Mammary epithelial cell (primary cell): ENCODE data around the gene UNCX.

Source experiments
- EZH2 ChIP-seq: IDR thresholded peaks from 2 replicates; pipeline ENCODE4 v1.6.1; 2012; ENCODE audit warnings: low read length, inconsistent platforms, borderline replicate concordance
- TF ChIP-seq, protein P1 (sequence below), 2 donors: IDR thresholded peaks in 1 of 2; conservative IDR thresholded peaks in 1 of 2; 2 replicates each; pipeline ENCODE4 v1.5.1; 2011 to 2012; ENCODE audit warnings: inconsistent platforms in 2 of 2, low read length in 2 of 2, mild to moderate bottlenecking in 2 of 2, control low read depth in 1 of 2, low read depth in 1 of 2; ENCODE audit not compliant: insufficient read depth in 1 of 2; ENCODE audit errors: extremely low read depth in 1 of 2

DNA sequence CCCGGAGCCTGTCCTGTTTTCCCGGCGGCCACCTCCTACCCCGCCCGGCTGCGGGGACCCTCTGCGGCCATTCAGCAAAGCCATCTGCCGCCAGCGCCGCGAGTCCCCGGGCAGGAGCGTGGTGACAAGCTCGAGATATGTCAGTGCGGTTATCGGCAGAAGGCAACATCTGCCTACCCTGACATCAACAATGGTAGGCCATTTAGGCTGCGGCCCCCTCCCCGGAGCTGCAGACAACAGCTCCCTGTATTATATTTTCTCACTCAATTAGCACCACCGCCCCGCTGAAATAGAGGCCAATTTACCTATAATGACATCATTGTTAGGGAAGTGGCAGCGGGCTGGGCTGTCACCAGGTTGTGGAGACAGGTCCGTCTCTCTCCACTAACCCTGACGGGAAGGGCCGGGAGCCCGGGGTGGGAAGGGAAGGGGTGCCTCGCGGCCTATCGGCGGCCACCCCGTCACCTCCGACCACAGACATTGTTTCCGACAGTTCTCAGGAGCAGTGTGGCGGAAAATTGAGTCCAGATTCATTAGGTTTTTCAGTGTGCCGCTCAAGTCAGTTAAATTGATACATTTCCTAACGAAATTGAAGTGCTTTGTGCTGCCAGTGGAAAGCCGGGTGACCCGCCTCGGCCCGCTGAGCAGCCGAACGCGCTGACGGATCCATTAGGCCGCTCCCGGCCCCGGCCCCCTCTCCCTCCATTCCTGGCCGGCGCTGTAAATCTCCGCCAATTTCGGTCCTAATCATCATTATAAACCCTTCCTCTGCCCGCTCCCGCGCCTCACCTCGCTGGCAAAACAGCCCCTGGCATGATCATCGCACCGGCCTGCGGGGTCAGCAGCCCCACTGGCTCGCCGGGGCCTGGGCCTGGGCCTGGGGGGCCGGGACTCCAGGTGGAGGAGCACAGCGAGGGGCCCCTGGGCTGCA is 43.0 kb downstream of the UNCX start:
- TF ChIP-seq, protein P1, sequence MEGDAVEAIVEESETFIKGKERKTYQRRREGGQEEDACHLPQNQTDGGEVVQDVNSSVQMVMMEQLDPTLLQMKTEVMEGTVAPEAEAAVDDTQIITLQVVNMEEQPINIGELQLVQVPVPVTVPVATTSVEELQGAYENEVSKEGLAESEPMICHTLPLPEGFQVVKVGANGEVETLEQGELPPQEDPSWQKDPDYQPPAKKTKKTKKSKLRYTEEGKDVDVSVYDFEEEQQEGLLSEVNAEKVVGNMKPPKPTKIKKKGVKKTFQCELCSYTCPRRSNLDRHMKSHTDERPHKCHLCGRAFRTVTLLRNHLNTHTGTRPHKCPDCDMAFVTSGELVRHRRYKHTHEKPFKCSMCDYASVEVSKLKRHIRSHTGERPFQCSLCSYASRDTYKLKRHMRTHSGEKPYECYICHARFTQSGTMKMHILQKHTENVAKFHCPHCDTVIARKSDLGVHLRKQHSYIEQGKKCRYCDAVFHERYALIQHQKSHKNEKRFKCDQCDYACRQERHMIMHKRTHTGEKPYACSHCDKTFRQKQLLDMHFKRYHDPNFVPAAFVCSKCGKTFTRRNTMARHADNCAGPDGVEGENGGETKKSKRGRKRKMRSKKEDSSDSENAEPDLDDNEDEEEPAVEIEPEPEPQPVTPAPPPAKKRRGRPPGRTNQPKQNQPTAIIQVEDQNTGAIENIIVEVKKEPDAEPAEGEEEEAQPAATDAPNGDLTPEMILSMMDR (conservative IDR thresholded peaks at IDR 0.05 in 1 of 2, IDR thresholded peaks at IDR 0.05 in 1 of 2; ENCODE audit: extremely low read depth in 1 of 2, insufficient read depth in 1 of 2, low read depth in 1 of 2, low read length in 2 of 2): no peak
- TF ChIP-seq EZH2: no peak
